Measurements from ENCODE around the gene SH3D19. TPM values are rescaled to one million over a fixed set of nuclear protein-coding genes. Genes with fewer than 3 reads are reported as not detected.
"Not testable (repeated sequence)": the region's sequence is repeated elsewhere in the genome, so short reads cannot be mapped to it uniquely, and the experiment has no call there.

SH3D19 gene
- total RNA-seq, 1 donor = 46.6 TPM

- H3K4me3 ChIP-seq (ENCODE audit: low read depth, low read length) = no peak overlapping the region
- DNase-seq (ENCODE audit: low read depth) = no peak
- no peak for TF ChIP-seq CTCF (IDR thresholded peaks at IDR 0.05; ENCODE audit: insufficient read depth, low read depth, low read length)
Observed at GRCh38 chr4:151287409-151287808, 38.0 kb downstream of the SH3D19 start.

- no peak for TF ChIP-seq CTCF (IDR thresholded peaks at IDR 0.05; ENCODE audit: insufficient read depth, low read depth, low read length)
Observed at GRCh38 chr4:151284534-151285245, 40.7 kb downstream of the SH3D19 start.

GRCh38 chr4:151276787-151277562 lies 48.4 kb downstream of the SH3D19 start, which contains the start of gene PRSS48:
Gene PRSS48, plus strand, starts transcription at chr4:151277161. Its CDS starts 12 bp downstream, at chr4:151277173.
- peak; percentile 87 for TF ChIP-seq CTCF (IDR thresholded peaks at IDR 0.05; ENCODE audit: insufficient read depth, low read depth, low read length)
- no peak within 1 kb of the TSS for H3K4me3 ChIP-seq (ENCODE audit: low read depth, low read length)
- DNase-seq (ENCODE audit: low read depth) = peak; percentile 51

More at GRCh38 chr4:151284534-151285245, 40.7 kb downstream of the SH3D19 start:
- DNase-seq (ENCODE audit: low read depth) = no peak
- no peak overlapping the region for H3K4me3 ChIP-seq (ENCODE audit: low read depth, low read length)

- not testable (repeated sequence) for DNase-seq (ENCODE audit: low read depth); H3K4me3 ChIP-seq (ENCODE audit: low read depth, low read length)
Observed at GRCh38 chr4:151268905-151269304, 56.5 kb downstream of the SH3D19 start.

- H3K4me3 ChIP-seq (ENCODE audit: low read depth, low read length) = no peak overlapping the region
- DNase-seq (ENCODE audit: low read depth) = no peak
- no peak for TF ChIP-seq CTCF (IDR thresholded peaks at IDR 0.05; ENCODE audit: insufficient read depth, low read depth, low read length)
Observed at GRCh38 chr4:151267822-151268535, 57.4 kb downstream of the SH3D19 start.

GRCh38 chr4:151267104-151267503 lies 58.3 kb downstream of the SH3D19 start:
- DNase-seq (ENCODE audit: low read depth) = no peak
- H3K4me3 ChIP-seq (ENCODE audit: low read depth, low read length) = no peak overlapping the region
- TF ChIP-seq CTCF (IDR thresholded peaks at IDR 0.05; ENCODE audit: insufficient read depth, low read depth, low read length) = no peak

GRCh38 chr4:151266497-151266896 lies 58.9 kb downstream of the SH3D19 start:
- no peak for TF ChIP-seq CTCF (IDR thresholded peaks at IDR 0.05; ENCODE audit: insufficient read depth, low read depth, low read length)
- DNase-seq (ENCODE audit: low read depth) = no peak
- H3K4me3 ChIP-seq (ENCODE audit: low read depth, low read length) = no peak overlapping the region

Data from fibroblast of villous mesenchyme (primary cell).